NCI-H2029 treated with DMSO at 0.1 percent for 48 hours (cell line): ENCODE data around the gene ZNF451.
"Not testable (repeated sequence)": the region's sequence is repeated elsewhere in the genome, so short reads cannot be mapped to it uniquely, and the experiment has no call there.

Experiments used
- DNase-seq: peaks from one replicate; lab custom pipeline; 2025; lab: John Stamatoyannopoulos, UW

Gene ZNF451

GRCh38 chr6:57090458-57091067, 575 bp downstream of the ZNF451 start:
- not testable (repeated sequence) for DNase-seq

DNA sequence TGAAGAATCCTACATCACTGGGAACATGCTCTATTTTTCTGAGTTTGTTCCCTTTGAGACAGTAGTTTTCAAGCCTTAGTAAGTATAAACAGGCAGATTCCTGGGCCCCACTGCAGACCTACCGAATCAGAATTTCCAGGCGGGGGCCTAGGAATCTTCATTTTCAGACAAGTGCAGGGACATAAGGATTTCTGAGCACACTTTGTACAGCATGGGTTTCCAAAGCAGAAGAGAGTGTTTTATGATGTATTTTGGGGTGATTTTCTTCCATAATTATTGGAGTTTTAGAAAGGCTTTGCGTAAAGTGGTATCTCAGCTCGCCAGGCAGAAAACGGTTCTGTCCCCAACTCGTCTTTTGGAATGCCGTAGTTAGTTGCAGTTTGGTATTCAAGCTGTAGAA, 1.4 kb downstream of the ZNF451 start:
- not testable (repeated sequence) for DNase-seq

DNA sequence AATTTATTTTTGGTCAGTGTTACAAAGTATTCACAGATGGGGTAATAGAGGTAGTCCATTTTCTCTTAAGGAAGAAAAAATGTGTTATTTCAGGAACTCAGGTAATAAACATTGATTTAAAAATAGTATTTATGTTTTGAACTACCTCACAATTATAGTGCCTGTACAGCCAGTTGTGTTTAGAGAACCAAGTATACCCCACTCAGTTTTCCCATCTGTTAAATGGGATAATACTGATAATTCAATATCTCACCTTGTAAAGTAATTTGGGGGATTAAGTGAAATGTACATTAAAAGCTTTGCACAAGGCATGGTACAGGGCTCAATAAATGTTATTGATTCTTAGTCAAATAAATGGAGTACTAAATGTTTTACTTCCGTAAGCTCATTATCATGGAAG, 4.7 kb downstream of the ZNF451 start:
- no peak for DNase-seq

- DNase-seq = no peak
Measured at GRCh38 chr6:57097596-57097995, 7.6 kb downstream of the ZNF451 start.

GRCh38 chr6:57102976-57103375, 13.0 kb downstream of the ZNF451 start:
- DNase-seq = no peak

GRCh38 chr6:57104336-57104735, 14.3 kb downstream of the ZNF451 start:
- DNase-seq = no peak

DNA sequence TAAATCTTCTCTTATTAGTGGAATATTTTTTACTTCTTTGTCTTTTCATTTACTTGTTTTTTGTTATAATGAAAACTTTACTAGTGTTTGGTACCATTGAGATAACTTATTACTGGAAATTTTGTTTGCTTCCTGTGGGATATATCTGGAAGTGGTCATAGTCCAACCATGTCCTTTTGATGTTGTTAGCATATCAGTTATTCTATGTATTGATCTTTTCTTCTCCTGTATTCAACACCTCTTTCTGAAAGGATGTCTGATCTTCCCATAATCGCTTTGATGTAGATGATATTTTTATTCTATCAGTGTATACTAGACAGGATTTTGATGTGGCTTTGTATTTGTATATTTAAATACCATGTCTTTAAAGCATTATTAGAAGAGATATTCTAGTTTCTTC, 17.0 kb downstream of the ZNF451 start:
- DNase-seq = no peak

DNA sequence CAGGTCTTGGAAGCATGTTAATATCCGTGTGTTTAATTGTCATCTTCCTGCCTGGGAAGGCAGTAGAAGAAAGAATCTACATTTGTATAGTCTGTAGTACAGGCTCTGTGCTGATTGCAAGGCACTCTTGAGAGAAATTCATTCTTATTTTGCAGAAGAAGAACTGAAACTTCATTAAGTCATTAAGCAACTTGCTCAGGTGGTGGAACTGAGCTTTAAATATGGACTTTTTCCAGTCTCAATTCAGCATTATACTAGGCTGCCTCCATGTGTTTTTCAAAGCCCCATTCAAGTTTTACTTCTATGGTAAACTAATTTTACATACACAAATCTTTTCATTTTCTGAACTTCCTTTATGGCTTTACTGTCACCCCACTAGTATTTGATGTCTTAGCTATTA, 18.7 kb downstream of the ZNF451 start:
- DNase-seq = no peak

DNA sequence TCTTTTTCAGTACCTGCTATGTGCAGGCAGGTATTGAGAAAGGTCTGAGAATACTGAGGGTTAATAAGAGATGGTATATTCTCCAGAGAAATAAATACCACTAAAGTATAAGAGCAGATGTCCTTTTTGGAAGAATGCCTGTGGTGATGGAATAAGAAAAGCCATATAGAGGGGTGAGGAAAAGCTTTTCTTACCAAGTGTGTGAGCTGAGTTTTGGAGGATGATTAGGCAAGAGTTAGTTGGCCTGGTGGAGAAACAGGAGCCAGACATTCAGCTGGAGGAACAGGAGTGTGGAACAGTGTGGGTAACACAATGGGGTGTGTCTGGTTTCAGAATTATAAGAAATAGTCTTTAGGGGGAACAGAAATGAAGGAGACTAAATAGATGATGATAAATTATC, 19.9 kb downstream of the ZNF451 start:
- no peak for DNase-seq

DNA sequence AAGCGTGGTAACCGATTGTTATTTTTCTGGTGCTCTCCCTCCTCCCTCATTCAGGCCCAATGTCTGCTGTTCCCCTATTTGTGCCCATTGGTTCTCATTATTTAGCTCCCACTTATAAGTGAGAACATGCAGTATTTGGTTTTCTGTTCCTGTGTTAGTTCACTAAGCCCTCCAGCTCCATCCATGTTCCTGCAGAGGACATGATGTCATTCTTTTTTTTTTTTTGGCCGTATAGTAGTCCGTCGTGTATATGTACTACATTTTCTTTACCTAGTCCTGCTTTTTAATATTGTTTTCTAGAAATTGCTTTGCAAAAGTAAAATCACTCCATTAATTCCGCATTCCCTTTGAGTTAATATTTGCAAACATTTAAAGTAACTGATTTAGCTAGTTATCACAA, 23.1 kb downstream of the ZNF451 start:
- no peak for DNase-seq

DNA sequence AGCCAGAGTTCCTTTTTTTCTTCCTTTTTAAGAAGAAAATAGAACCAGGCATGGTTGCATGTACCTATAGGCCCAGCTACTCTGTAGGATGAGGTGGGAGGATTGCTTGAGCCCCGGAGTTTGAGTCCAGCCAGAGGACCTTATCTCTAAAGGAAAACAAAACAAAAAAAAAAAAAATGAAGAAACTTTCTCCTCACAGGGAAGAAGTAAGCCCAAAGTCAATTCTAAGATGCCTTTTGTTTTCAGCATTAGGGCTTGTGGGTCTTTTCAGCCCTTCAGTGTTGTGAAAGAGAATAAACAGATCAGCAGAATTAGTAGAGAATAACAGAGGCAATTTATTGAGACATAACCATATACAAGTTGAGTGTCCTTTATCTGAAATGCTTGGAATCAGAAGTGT, 26.8 kb downstream of the ZNF451 start:
- DNase-seq = no peak

DNA sequence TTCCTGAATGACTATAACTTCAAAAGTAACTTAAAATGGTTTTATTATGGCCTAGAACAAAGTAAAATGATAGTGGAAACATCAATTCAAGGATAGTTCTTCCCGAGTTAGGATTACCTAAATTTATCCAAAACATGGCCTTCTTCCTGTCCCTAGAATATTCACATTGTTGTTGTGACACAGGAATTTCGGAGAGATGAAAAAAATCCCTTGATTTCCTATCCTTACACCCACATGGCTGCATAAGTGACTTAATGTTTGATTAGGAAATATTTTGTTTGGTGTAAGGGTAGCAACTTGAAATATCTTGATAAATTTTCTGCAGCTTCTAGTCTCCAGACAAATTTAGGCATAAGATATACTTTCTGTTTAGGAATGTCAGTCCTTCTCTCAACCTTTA, 27.8 kb downstream of the ZNF451 start:
- no peak for DNase-seq

- DNase-seq = no peak
Measured at GRCh38 chr6:57123111-57123510, 33.1 kb downstream of the ZNF451 start.

- no peak for DNase-seq
Measured at GRCh38 chr6:57127763-57128162, 37.8 kb downstream of the ZNF451 start.

DNA sequence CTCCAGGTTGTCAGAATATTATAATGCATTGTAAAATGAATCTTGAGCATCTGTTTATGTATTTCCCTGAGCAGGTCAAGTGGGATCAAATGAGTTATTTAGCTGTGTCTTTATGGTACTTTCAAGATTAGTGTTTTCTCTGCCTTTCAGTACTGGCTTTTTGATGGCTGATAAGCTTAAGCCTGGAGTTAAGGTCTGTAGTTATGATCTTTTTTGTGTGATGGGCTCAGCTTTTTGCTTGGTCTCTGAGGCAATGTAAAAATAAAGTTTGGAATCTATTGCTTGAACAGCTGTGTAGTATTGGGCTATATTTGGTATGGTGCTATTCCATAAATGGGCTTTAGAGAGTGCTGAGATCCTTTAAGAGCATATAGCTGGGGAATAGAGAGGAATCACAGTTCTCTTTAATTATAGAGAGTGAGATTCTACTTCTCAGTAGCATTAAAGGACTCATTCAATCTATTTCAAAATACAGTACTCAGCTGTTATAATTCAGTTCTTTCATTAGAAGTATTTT, 40.7 kb downstream of the ZNF451 start:
- no peak for DNase-seq

DNA sequence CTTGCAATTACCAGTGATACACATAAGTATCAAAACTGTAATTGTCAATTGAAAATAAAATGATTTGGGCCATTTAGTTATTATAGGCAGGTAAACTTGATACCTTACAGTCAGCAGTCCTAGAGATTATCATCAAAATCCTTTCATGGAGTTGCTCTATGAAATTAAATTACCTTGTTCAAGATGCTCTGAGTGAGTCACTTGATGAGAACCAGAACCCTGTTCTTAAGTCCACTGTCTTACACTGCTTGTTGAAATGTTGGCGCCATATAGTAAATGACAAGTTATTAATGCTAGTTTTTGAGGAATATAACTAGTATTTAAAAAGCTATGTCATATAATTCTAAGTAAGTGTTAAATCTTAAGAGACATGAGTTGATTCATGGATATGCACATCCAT, 45.0 kb downstream of the ZNF451 start:
- DNase-seq = no peak

GRCh38 chr6:57135885-57136284, 45.9 kb downstream of the ZNF451 start:
- no peak for DNase-seq

DNA sequence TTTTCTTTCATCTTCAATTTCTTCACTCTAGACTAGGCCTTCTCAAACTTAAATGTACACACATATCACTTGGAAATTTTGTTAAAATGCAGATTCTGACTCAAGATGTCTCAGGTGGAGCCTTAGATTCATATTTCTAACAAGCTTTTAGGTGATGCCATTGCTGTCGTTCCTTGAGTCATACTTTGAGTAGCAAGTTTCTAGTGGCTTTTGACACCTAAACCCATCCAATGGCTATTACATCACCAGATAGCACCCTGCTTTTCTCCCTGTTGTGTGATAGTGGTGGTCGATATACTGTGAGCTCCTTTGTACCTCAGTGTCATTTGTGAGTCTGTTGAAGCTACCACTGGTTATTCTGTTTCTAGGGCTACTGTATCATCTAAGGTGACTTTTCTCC, 47.4 kb downstream of the ZNF451 start:
- no peak for DNase-seq

DNA sequence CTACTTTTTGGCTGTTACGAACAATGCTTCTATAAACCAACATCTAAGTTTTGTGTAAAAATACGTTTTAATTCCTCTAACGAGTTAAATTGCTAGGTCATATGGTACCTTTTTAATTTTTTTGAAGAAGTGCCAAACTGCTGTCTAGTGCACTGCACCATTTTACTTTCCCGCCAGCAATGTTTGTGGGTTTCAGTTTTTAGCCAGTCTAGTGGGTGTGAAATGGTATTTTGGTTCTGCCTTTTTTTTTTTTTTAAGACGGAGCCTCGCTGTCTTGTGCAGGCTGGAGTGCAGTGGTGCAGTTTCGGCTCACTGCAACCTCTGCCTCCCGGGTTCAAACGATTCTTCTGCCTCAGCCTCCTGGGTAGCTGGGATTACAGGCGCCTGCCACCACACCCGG, 48.0 kb downstream of the ZNF451 start:
- DNase-seq = no peak

- DNase-seq = no peak
Measured at GRCh38 chr6:57141451-57142177, 51.6 kb downstream of the ZNF451 start.

DNA sequence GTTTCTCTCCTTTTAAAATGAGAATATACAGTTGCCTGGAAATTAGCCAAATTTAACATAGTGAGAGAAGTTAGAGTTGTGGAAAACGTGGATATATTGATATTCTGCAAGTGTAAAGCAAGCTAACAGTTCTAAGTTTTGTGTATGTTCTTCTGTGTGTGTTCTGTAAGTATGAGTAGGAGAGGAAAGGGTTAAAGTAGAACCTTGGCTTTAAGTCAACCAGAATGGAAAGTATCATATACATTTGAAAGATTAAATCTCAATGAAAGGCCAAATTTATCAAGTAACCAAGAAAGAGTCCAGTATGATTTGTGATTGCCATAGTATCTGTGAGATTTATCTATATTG, 52.2 kb downstream of the ZNF451 start:
- DNase-seq = no peak

GRCh38 chr6:57143690-57144089, 53.7 kb downstream of the ZNF451 start:
- no peak for DNase-seq

DNA sequence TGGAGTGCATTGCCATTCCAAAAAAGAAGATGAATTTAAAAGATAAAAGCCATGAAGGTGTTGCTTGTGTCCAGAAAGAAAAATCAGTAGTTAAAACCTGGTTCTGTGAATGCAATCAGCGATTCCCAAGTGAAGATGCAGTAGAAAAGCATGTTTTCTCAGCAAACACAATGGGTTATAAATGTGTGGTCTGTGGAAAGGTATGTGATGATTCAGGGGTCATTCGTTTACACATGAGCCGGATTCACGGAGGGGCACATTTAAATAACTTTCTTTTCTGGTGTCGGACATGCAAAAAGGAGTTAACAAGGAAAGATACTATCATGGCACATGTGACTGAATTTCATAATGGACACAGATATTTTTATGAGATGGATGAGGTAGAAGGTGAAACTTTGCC, 57.4 kb downstream of the ZNF451 start:
- DNase-seq = no peak
